ENCODE measurements around the gene ATP2A1.

- no peak for TF ChIP-seq CTCF (conservative IDR thresholded peaks at IDR 0.05)
- TF ChIP-seq EZH2 (IDR thresholded peaks at IDR 0.05; ENCODE audit: low read depth) = no peak
These were observed 39.2 kb upstream of the ATP2A1 start for GRCh38 chr16:28839004-28839639.
